ENCODE results near the gene SLC35G2.
"Not testable (repeated sequence)": the region's sequence is repeated elsewhere in the genome, so short reads cannot be mapped to it uniquely, and the experiment has no call there.

The SLC35G2 gene

DNA sequence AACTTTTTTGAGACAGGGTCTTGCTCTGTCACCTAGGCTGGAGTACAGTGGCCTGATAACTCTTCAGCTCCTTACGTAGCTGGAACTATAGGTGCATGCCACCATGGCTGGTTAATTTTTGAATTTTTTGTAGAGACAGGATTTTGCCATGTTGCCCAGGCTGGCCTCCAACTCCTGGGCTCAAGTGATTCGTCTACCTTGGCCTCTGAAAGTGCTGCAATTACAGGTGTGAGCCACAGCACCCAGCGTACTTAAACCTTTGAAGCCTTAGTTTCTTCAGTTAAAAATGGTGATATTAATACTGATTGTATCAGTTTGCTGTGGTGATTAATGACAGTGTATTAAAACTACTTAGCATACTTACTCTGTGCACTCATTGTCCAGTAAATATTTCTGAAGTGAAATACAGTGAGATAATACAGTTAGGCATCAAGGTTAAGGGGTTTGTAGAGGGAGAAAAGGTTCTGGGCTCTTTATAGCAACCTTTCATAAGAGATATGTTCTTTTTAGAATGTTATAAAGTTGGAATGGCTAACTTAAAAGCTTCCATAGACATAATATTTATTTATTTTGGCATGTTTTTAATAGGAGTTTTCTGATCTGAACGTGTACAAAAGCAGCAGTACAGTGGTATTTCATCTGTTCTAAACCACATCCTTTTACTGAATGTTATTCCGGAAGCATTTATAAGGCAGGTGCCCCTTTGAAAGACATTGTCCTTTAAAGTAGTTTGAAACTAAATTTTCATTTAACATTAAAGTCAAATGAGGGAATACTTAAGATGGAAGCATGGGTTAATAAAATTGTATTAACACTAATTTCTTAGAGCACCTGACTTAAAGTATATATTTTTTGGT lies 66.7 kb downstream of the SLC35G2 start:
- DNase-seq (ENCODE audit: low read depth in 2 of 2): no peak

DNA sequence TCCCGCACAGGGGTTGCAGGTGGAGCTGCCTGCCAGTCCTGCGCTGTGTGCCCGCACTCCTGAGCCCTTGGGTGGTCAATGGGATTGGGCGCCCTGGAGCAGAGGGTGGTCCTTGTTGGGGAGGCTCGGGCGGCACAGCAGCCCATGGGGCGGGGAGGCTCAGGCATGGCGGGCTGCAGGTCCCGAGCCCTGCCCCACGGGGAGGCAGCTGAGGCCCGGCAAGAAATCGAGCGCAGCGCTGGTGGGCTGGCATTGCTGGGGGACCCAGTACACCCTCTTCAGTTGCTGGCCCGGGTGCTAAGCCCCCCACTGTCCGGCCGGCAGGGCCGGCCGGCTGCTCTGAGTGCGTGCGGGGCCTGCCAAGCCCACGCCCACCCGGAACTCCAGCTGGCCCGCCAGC lies 71.0 kb downstream of the SLC35G2 start:
- DNase-seq (ENCODE audit: low read depth in 2 of 2): no peak

DNA sequence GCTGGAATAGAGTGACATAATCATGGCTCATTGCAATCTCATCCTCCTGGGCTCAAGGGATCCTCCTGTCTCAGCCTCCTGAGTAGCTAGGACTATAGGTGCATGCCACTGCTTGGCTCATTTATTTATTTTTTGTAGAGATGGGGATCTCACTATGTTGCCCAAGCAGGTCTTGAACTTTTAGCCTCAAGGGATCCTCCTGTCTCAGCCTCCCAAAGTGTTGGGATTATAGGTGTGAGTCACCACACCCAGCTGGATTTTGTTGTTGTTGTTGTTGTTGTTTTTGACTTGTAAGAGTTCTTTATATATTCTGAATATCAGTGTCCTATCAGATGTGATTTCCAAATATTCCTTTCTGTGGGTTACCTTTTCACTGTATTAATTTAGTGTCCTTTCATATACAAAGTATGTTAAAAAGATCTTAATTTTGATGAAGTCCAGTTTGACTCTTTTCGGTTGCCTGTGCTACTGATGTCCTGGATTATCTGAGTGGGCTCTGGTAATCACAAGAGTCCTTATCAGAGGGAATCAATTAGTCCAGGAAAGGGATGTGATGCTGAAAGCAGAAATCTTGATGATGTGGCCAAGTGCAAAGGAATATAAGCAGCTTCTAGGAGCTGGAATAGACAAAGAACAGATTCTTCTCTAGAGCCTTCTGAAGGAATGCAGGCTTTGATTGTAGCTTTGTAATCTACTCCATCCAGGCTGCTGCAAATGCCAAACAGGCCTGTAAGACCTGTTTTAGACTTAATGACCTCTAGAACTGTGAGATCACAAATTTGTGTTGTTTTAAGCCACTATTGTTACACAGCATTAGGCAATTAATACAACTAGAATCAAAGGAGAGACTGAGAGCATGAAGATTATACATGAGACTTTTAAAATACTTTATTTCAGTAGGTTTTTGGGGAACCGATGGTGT lies 73.3 kb downstream of the SLC35G2 start:
- no peak for DNase-seq (ENCODE audit: low read depth in 2 of 2)

DNA sequence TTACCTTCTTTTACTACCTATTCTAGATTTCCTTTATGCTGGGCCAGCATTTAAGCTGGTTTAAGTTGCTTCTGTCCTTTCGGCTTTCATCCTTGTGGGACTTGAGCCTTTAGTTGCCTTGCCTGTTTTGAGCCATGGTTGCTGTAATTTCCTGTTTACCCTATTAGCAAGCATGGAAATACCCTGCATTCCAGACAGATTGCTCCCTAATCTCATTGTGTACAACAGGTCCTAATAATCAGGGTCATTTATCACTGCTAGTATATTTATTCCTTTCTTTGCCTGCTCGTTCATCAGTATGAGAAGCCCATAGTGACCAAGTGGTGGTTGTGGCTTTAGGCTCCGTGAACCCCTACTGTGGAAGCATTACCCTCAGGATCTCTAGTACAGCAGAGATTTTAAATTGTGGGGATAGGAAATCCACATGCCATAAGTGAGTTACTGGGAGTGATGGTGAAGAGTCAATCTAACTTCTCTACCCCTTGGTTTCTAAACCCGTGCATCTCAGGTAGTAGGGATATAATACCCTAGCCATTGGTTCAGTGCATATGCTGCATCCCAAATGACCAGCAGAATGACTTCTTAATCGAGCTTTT lies 75.0 kb downstream of the SLC35G2 start:
- DNase-seq (ENCODE audit: low read depth in 2 of 2): no peak

DNA sequence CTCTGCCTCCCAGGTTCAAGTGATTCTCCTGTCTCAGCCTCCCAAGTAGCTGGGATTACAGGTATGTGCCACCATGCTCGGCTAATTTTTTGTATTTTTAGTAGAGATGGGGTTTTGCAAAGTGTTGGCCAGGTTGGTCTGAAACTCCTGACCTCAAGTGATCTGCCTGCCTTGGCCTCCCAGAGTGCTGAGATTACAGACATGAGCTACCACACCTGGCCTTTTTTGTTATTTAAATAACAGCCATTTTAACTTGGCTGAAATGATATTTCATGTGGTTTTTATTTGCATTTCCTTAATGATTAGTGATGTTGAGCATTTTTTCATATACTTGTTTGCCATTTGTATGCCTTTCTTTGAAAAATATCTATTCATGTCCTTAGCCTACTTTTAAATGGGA lies 78.2 kb downstream of the SLC35G2 start:
- DNase-seq (ENCODE audit: low read depth in 2 of 2): not testable (repeated sequence)

DNA sequence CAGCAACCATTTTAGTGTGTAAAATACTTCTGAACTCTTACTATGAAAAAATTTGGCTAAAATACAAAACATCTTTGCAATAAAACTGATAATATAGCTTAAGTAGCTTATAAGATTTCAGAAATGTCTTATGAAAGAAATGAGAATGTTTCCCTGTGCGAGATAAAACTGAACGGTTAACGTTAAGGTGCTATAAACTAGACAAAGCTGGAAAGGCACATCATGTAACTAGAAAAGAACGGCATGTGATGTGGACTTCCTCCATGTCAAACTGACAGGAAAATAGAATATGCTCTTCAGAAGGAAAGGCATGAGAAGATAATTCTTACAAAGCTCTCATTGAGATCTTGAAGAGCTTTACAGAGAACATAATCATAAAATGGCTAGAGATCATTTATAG lies 79.6 kb downstream of the SLC35G2 start:
- DNase-seq (ENCODE audit: low read depth in 2 of 2): no peak

DNA sequence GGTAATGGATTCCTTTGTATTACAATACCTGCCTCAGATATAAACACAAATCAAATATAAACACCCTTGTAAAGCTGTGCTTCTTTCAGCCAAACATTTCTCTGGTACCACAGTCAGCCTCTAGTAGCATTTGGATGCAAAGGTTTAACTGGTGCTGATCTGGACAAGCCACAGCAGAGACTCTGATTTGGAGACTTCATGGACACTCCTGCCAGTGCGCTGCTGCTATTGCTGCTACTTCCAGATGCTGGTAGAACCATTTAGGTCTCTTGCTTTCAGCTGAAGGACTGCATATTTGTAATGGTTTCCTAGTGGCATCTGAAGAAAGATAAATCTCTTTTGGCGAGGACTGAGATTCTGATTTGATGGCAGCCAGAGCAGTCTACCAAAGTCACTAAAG lies 80.0 kb downstream of the SLC35G2 start:
- DNase-seq (ENCODE audit: low read depth in 2 of 2): no peak

DNA sequence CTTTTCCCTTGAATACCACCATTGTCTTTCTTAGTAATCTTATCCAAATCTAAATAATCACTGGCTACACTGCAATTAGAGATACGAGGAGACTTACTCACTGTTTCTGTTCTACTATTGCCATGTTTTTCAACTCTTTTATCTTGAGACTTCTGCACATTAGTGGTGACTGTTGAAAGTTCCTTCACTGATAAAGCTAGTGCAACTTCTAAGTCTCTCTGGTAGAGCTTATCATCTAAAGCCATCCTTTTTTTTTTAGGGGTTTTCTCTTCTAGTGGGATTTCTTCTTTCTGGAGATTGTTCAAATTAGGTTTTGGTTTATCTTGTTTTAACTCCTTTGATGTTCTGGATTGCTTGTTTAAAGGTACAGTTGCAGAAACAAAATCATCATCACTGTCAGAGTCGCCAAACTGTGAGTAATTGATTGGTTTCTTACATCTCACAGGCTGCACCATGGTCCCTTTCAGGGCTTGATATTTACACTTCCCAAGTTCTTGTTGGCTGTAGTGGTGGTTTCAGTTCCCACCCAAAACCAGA lies 80.8 kb downstream of the SLC35G2 start:
- no peak for DNase-seq (ENCODE audit: low read depth in 2 of 2)

DNA sequence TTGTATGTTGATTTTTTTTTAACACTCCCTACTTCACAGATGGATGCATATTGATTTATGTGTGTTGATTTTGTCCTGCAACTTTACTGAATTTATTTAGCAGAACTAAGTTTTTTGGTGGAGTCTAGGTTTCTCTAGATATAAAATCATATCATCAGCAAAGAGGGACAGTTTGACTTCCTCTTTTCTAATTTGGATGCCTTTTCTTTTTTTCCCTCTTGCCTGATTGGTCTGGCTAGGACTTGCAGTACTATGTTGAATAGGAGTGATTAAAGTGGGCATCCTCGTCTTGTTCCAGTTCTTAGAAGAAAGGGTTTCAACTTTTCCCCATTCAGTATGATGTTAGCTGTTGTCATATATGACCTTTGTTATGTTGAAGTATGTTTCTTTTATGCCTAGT lies 81.8 kb downstream of the SLC35G2 start:
- DNase-seq (ENCODE audit: low read depth in 2 of 2): not testable (repeated sequence)

DNA sequence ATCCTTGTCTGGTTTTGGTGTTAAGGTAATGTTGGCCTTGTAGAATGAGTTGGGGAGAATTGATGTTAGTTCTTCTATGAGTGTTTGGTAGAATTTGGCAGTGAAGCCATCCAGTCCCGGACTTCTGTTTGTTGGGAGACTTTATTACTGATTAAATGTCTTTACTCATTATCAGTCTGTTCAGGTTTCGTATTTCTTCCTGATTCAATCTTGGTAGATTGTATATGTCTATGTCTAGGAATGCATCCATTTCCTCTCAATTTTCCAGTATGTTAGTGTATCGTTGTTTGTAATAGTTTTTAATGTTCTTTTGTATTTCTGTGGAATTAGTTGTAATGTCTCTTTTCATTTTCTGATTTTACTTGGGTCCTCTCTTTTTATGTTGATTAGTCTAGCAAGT lies 82.5 kb downstream of the SLC35G2 start:
- DNase-seq (ENCODE audit: low read depth in 2 of 2): no peak

DNA sequence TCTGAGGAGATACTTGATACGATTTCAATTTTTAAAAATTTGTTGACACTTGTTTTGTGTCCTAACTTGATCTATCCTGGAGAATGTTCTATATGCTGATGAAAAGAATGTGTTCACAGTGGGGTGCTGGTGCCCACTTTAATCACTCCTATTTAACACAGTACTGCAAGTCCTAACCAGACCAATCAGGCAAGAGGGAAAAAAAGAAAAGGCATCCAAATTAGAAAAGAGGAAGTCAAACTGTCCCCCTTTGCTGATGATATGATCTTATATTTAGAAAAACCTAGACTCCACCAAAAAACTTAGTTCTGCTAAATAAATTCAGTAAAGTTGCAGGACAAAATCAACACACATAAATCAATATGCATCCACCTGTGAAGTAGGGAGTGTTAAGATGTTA lies 83.6 kb downstream of the SLC35G2 start:
- DNase-seq (ENCODE audit: low read depth in 2 of 2): not testable (repeated sequence)

DNA sequence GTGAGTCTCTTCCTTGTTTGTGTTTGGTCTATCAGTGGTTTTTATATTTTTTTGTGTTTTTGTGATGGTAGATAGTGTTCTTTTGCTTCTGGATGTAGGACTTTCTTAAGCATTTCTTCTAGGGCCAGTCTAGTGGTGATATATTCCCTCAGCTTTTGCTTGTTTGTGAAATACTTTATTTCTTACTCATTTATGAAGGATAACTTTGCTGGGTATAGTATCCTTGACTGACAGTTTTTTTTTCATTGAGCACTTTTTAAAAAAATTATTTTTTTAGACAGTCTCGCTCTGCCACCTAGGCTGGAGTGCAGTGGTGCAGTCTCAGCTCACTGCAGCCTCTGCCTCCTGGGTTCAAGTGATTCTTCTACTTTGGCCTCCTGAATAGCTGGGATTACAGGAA lies 85.0 kb downstream of the SLC35G2 start:
- no peak for DNase-seq (ENCODE audit: low read depth in 2 of 2)

DNA sequence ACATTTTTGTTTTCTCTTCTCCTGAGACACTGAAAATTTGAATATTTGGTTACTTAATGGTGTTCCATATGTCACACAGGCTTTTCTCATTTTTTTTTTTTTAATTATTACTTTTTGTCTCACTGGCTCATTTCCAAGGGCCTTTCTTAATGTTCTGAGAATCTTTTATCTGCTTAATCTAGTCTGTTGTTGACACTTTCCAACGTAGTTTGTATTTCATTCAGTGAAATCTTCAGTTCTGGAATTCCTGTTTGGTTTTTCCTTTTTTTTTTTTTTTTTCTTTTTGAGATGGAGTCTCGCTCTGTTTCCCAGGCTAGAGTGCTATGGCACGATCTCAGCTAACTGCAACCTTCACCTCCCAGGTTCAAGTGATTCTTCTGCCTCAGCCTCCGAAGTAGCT lies 85.8 kb downstream of the SLC35G2 start:
- DNase-seq (ENCODE audit: low read depth in 2 of 2): no peak
